SK-N-SH (cell line): ENCODE measurements around the gene DPP10.

ENCODE experiments used
- EZH2phosphoT487 ChIP-seq: fragments of 200-600 bp; sonication (generic); IDR thresholded peaks from 2 replicates; pipeline ENCODE4 v1.6.1; 2017; ENCODE audit warnings: low read depth, mixed run types, mild to moderate bottlenecking, antibody characterized with exemption, moderate library complexity, borderline replicate concordance
- JUND ChIP-seq: IDR thresholded peaks from 2 replicates; pipeline ENCODE4 v1.4.0; 2012
- TEAD4 ChIP-seq: IDR thresholded peaks from 2 replicates; pipeline ENCODE4 v1.4.0; 2012; ENCODE audit warnings: mild to moderate bottlenecking, borderline replicate concordance; ENCODE audit not compliant: insufficient read depth
- TF ChIP-seq, protein P1 (sequence below): fragments of 200-600 bp; sonication (generic); IDR thresholded peaks from 2 replicates; pipeline ENCODE4 v1.6.1; 2017; ENCODE audit warnings: antibody characterized with exemption, mild to moderate bottlenecking, moderate library complexity

DNA sequence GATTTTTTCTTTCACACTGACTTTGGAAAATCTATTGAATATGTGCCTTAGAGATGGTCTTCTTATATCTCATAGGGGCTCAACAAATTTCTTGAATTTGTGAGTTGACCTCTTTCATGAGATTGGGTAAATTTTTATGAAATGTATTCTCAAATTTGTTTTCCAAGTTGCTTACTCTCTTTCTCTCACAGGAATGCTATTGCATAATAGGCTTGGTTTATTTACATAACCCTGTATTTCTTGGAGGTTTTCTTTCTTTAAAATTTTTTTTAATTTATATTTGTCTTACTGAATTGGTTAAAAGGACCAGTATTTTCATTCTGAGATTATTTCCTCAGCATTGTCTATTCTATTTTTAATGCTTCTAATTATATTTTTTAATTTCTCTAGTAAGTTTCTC is 917.1 kb downstream of the DPP10 start:
- TF ChIP-seq TEAD4 (no peak), EZH2phosphoT487 (no peak), JUND (no peak)
- TF ChIP-seq, protein P1, sequence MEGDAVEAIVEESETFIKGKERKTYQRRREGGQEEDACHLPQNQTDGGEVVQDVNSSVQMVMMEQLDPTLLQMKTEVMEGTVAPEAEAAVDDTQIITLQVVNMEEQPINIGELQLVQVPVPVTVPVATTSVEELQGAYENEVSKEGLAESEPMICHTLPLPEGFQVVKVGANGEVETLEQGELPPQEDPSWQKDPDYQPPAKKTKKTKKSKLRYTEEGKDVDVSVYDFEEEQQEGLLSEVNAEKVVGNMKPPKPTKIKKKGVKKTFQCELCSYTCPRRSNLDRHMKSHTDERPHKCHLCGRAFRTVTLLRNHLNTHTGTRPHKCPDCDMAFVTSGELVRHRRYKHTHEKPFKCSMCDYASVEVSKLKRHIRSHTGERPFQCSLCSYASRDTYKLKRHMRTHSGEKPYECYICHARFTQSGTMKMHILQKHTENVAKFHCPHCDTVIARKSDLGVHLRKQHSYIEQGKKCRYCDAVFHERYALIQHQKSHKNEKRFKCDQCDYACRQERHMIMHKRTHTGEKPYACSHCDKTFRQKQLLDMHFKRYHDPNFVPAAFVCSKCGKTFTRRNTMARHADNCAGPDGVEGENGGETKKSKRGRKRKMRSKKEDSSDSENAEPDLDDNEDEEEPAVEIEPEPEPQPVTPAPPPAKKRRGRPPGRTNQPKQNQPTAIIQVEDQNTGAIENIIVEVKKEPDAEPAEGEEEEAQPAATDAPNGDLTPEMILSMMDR = no peak
